Pancreas (tissue), 10 donors: ENCODE measurements around the gene MRPL23. TPM values are rescaled to one million over a fixed set of nuclear protein-coding genes. Genes with fewer than 3 reads are reported as not detected.

Source experiments
- ATAC-seq, 4 donors: fragments of 200-7000 bp; cut with Tn5 transposase; one replicate each; pipeline versions ENCODE4 v1.8.0 to v1.9.1; 2020; ENCODE audit warnings: mild to moderate bottlenecking in 4 of 4, moderate library complexity in 4 of 4
- DNase-seq, 6 donors: peaks; one replicate each; pipeline ENCODE4 v3.0.0-alpha.2; 2020
- FAIRE-seq: peaks from 2 replicates; lab custom pipeline; 2012; peaks lifted over from hg19 to GRCh38; lab: Jason Lieb, UNC
- H3K27ac ChIP-seq, 4 donors: fragments of 200-600 bp; sonication (generic); 1 replicate in 3 of 4; 2 replicates in 1 of 4; pipeline versions ENCODE4 v1.5.0 to v1.8.0; 2020
- H3K27me3 ChIP-seq, 4 donors: fragments of 200-600 bp; one replicate each; pipeline ENCODE4 v1.8.0; 2021
- H3K36me3 ChIP-seq, 3 donors: fragments of 200-600 bp; sonication (generic) in 1 of 3; one replicate each; pipeline versions ENCODE4 v1.5.0 to v1.8.0; 2020 to 2021
- H3K4me1 ChIP-seq, 3 donors: fragments of 200-600 bp; one replicate each; pipeline ENCODE4 v1.8.0; 2021
- H3K4me3 ChIP-seq, 4 donors: fragments of 200-600 bp; sonication (generic) in 2 of 4; one replicate each; pipeline versions ENCODE4 v1.5.0 to v1.8.0; 2020 to 2021
- H3K9me3 ChIP-seq, 4 donors: fragments of 200-600 bp; one replicate each; pipeline ENCODE4 v1.8.0; 2021
- WGBS, 2 donors: extraction: QIAGEN DNeasy Blood & Tissue Kit; methylation state at CpG; one replicate each; pipeline ENCODE4 v1.1.7; 2013; 5-methylcytosine and 5-hydroxymethylcytosine counted together
- intact Hi-C, 3 donors: fragments of 100-400 bp; cut with DNase I; formaldehyde crosslinking; loops; one replicate each; pipeline versions ENCODE4 v1.11.1 to v1.14.2; 2022
- polyA plus RNA-seq, 2 donors: library from polyadenylated mRNA; stranded (reverse); fragments of 200-250 nt; gene quantifications; one replicate each; pipeline ENCODE4 v1.2.3, GENCODE V29; 2013
- total RNA-seq, 6 donors: library from RNA; stranded (reverse); fragmentation: NEBNext Ultra II Directional in 4 of 6; extraction: Animal tissue kit (Norgen Biotek cat#: 25700) in 4 of 6; gene quantifications; one replicate each; pipeline versions ENCODE4 v1.2.1 to v1.2.4, GENCODE V29; 2021 to 2023
- TF ChIP-seq, protein P1 (sequence below), 4 donors: fragments of 200-600 bp; sonication (generic) in 3 of 4; IDR thresholded peaks; one replicate each; pipeline versions ENCODE4 v1.5.0 to v1.8.0; 2021; ENCODE audit warnings: antibody characterized with exemption in 4 of 4
- donor health status: healthy with polysubstance abuse.
- donor health status: DM: no; HTN: no; CAD: no; lungs with moderate emphysema.
- donor health status: DM: no; HTN: no; CAD: no.
- donor health status: control.
- donor health status: control.
- donor health status: Bipolar disorder and iron deficiency.
- donor health status: DM: yes; HTN: yes; CAD: no.
- donor health status: DM: no; HTN: no; CAD: no.
- donor health status: DM: no; HTN: no; CAD: no.
- donor health status: DM: yes; HTN: yes; CAD: no.

MRPL23 gene
- total and polyA plus RNA-seq, 8 donors, result 16.7 to 92.1 (median 38.0) TPM

DNA sequence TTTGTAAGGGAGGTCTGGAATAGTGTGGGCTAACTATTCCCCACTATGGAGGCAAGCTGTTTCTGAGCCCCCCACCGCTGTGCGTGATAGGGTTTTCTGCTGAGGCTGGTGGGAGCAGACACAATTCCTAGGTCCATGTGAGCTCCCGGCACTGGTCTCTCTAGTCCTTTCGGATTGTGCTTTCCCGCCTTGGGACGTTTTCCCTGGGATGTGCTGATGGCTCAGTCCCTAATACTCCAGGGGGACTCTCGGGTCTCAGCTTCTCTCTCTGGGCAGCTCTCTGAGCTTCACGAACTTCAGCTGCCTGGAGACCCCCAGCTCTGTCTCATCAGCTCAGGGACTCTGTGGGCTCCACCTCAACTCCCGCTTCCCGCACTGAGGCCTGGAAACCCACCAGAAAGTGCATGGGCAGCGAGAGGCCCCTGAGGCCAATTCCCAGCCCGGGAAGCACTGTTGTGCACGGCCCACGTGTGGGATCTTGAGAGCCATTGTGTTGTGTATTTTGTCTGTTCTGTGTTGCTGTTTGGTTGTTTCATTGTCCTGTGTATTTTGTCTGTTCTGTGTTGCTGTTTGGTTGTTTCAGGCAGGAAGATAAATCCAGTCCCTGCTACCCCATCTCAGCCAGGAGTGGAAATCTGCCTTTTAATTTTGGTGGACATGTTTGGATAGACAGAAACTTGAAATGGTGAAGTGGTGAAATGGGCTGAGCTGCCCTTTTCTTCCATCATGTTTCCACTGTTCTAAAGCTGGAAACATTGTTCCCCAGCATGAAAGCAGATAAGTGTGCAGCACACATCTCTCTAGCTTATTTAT lies 40.3 kb upstream of the MRPL23 start:
- H3K36me3 ChIP-seq, result no peaks in the 10 kb centered on the region
- no peak for ATAC-seq
- FAIRE-seq, result no peak
- H3K4me1 ChIP-seq, result no peaks in the 10 kb centered on the region
- no peak overlapping the region for H3K27ac ChIP-seq
- 74 to 80% methylated on average over 14 of the region's 14 CpGs for WGBS, 2 donors
- H3K4me3 ChIP-seq, result no peak overlapping the region
- no peak for DNase-seq
- no peaks in the 10 kb centered on the region for H3K9me3 ChIP-seq
- intact Hi-C loops, result no loop called here
- no peaks in the 10 kb centered on the region for H3K27me3 ChIP-seq
- TF ChIP-seq, protein P1, sequence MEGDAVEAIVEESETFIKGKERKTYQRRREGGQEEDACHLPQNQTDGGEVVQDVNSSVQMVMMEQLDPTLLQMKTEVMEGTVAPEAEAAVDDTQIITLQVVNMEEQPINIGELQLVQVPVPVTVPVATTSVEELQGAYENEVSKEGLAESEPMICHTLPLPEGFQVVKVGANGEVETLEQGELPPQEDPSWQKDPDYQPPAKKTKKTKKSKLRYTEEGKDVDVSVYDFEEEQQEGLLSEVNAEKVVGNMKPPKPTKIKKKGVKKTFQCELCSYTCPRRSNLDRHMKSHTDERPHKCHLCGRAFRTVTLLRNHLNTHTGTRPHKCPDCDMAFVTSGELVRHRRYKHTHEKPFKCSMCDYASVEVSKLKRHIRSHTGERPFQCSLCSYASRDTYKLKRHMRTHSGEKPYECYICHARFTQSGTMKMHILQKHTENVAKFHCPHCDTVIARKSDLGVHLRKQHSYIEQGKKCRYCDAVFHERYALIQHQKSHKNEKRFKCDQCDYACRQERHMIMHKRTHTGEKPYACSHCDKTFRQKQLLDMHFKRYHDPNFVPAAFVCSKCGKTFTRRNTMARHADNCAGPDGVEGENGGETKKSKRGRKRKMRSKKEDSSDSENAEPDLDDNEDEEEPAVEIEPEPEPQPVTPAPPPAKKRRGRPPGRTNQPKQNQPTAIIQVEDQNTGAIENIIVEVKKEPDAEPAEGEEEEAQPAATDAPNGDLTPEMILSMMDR (IDR thresholded peaks at IDR 0.05), result no peak

DNA sequence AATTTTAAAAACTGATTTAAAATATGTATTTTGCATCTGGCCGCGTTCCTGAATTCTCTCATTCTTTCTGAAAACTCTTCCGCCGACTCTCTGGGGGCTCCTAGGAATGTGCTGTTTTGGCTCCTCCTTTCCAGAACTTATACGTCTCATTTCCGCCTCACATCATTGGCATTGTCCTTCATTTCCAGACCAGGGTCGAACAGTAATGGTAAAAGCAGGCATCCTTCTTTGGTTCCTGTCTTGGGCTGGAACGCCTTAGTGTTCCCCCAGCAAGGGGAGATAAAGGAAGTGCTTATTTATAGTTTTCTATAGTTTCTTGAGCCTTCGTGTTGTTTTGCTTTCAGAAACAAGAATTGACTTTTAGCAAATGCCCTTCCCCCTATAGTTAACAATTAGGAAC lies 38.5 kb upstream of the MRPL23 start:
- no peak overlapping the region for H3K4me3 ChIP-seq

DNA sequence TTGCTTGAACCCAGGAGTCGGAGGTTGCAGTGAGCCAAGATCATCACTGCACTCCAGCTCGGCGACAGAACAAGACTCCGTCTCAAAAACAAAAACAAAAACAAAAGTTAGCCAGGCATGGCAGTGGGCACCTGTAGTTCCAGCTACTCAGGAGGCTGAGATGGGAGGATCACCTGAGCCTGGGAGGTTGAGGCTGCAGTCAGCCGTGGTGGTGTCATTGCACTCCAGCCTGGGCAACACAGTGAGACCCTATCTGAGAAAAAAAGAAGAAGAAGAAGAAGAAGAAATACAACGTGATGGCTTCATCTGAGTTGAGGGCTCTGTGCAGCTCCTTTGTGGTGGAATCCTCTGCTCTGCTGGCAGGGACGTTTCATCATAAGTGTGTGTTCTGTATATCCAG lies 37.6 kb upstream of the MRPL23 start:
- TF ChIP-seq, protein P1 (IDR thresholded peaks at IDR 0.05), result no peak
- H3K36me3 ChIP-seq, result no peaks in the 10 kb centered on the region
- no peaks in the 10 kb centered on the region for H3K4me1 ChIP-seq
- no peaks in the 10 kb centered on the region for H3K9me3 ChIP-seq
- WGBS, 2 donors, result 78 to 85% methylated on average over 7 of the region's 7 CpGs
- intact Hi-C loops, result no loop called here
- no peak overlapping the region for H3K4me3 ChIP-seq
- no peak overlapping the region for H3K27ac ChIP-seq
- DNase-seq, result no peak
- ATAC-seq, result no peak
- FAIRE-seq, result no peak
- no peaks in the 10 kb centered on the region for H3K27me3 ChIP-seq

More for the DNA sequence above, 38.5 kb upstream of the MRPL23 start:
- 51 to 64% methylated on average over 9 of the region's 9 CpGs for WGBS, 2 donors
- H3K27me3 ChIP-seq, result no peaks in the 10 kb centered on the region
- FAIRE-seq (no peak), DNase-seq (no peak), ATAC-seq (peak in 1 of 4 donors; percentile 23)
- H3K4me1 ChIP-seq, result no peaks in the 10 kb centered on the region
- no peaks in the 10 kb centered on the region for H3K36me3 ChIP-seq
- H3K27ac ChIP-seq, result peak overlapping the region in 1 of 4 donors; percentile 27
- H3K9me3 ChIP-seq, result no peaks in the 10 kb centered on the region
- TF ChIP-seq, protein P1 (IDR thresholded peaks at IDR 0.05), result no peak
- intact Hi-C loops, result no loop called here

DNA sequence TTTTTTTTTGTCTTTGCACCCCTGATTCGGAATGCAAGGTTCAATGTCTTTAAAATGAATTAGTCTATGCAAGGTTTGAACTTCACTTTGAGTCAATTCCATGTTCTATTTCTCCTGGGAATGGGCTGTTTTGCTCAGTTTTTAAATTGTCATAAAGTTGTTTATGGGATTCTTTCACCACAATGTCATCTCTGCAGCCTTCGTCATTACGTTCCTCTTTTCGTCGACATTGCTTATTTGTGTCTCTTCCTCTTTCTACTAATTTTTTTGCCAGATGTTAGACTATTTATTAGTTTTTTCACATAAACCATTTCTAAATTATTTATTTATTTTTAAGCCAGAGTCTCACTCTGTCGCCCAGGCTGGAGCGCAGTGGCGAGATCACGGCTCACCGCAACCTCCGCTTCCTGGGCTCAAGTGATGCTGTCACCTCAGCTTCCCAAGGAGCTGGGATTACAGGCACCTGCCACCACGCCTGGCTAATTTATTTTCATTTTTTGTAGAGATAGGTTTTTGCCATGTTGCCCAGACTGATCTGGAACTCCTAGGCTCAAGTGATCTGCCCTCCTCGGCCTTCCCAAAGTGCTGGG lies 34.7 kb upstream of the MRPL23 start:
- H3K4me3 ChIP-seq, result no peak overlapping the region
- no peaks in the 10 kb centered on the region for H3K27me3 ChIP-seq
- TF ChIP-seq, protein P1 (IDR thresholded peaks at IDR 0.05), result no peak
- DNase-seq (no peak), FAIRE-seq (no peak), ATAC-seq (no peak)
- WGBS, 2 donors, result 82 to 92% methylated on average over 13 of the region's 13 CpGs
- no peaks in the 10 kb centered on the region for H3K4me1 ChIP-seq
- intact Hi-C loops, result no loop called here
- H3K27ac ChIP-seq, result no peak overlapping the region
- H3K36me3 ChIP-seq, result no peaks in the 10 kb centered on the region
- no peaks in the 10 kb centered on the region for H3K9me3 ChIP-seq
